ENCODE measurements around the gene LINC01488. TPM values are rescaled to one million over a fixed set of nuclear protein-coding genes. Genes with fewer than 3 reads are reported as not detected.

The LINC01488 gene
- total and polyA plus RNA-seq, 2 experiments from 2014 or later = not detected

GRCh38 chr11:69495441-69496201 is 14.2 kb downstream of the LINC01488 start:
- H3K4me1 Mint-ChIP-seq = no peaks in the 10 kb centered on the region; the same call in 2 of the 3 replicates
- H3K27me3 Mint-ChIP-seq (ENCODE audit: insufficient read depth, low read depth, poor library complexity) = peaks cover 6% of the 10 kb centered on the region

GRCh38 chr11:69496202-69496557 is 14.7 kb downstream of the LINC01488 start:
- no peaks in the 10 kb centered on the region for H3K4me1 ChIP-seq (ENCODE audit: insufficient read depth)
- no peaks in the 10 kb centered on the region; the same call in 2 of the 3 replicates for H3K4me1 Mint-ChIP-seq
- DNase-seq (ENCODE audit: low spot score) = no peak
- no peaks in the 10 kb centered on the region for H4K20me1 ChIP-seq (replicated peaks; ENCODE audit: insufficient read depth)
- H3K27me3 ChIP-seq (ENCODE audit: insufficient read depth) = no peaks in the 10 kb centered on the region
- no peak overlapping the region for H3K4me3 ChIP-seq
- H2AFZ ChIP-seq = no peak overlapping the region
- no peaks in the 10 kb centered on the region for H3F3A ChIP-seq (replicated peaks; ENCODE audit: low read depth)
- H3K36me3 Mint-ChIP-seq (ENCODE audit: low read depth) = no peaks in the 10 kb centered on the region
- H3K27ac ChIP-seq (ENCODE audit: low read depth) = no peak overlapping the region
- H3K27ac Mint-ChIP-seq = peak overlapping the region; percentile 74; the same call in 1 of the 2 replicates
- H3K27me3 Mint-ChIP-seq (ENCODE audit: insufficient read depth, low read depth, poor library complexity) = peaks cover 6% of the 10 kb centered on the region
- no peaks in the 10 kb centered on the region for H3K36me3 ChIP-seq (ENCODE audit: insufficient read depth)
- no peak for ATAC-seq
- H3K4me2 ChIP-seq = no peak overlapping the region
- no peaks in the 10 kb centered on the region for H3K79me2 ChIP-seq (replicated peaks; ENCODE audit: insufficient read depth)
- H3K4me3 Mint-ChIP-seq = no peak overlapping the region
- H3K9me3 Mint-ChIP-seq = no peaks in the 10 kb centered on the region
- H3K9me2 ChIP-seq (ENCODE audit: insufficient read depth) = no peaks in the 10 kb centered on the region
- no peak for TF ChIP-seq CTCF (conservative IDR thresholded peaks at IDR 0.05; ENCODE audit: low read depth in 2 of 2)
- no peak for TF ChIP-seq EZH2 (IDR thresholded peaks at IDR 0.05; ENCODE audit: low read depth, unreplicated experiment)
- TF ChIP-seq ZNF331 (CRISPR knock-in tag; IDR thresholded peaks at IDR 0.05; ENCODE audit: low read depth) = no peak
- no peak for TF ChIP-seq REST (IDR thresholded peaks at IDR 0.05; ENCODE audit: unreplicated experiment)
- no peak for TF ChIP-seq JUNB (IDR thresholded peaks at IDR 0.05; ENCODE audit: unreplicated experiment)

More at GRCh38 chr11:69495441-69496201, 14.2 kb downstream of the LINC01488 start:
- no peak for TF ChIP-seq ETS1 (IDR thresholded peaks at IDR 0.05)
- no peak for TF ChIP-seq CREB1 (CRISPR knock-in tag; IDR thresholded peaks at IDR 0.05; ENCODE audit: low read depth)
- no peak for TF ChIP-seq ZNF331 (CRISPR knock-in tag; IDR thresholded peaks at IDR 0.05; ENCODE audit: low read depth)
- no peak for TF ChIP-seq REST (IDR thresholded peaks at IDR 0.05; ENCODE audit: unreplicated experiment)
- Histone ChIP-seq H4K20me1 (replicated peaks; ENCODE audit: insufficient read depth) (no peaks in the 10 kb centered on the region), H3K9me2 (ENCODE audit: insufficient read depth) (no peaks in the 10 kb centered on the region), H3K27me3 (ENCODE audit: insufficient read depth) (no peaks in the 10 kb centered on the region), H3F3A (replicated peaks; ENCODE audit: low read depth) (no peaks in the 10 kb centered on the region), H3K27ac (ENCODE audit: low read depth) (no peak overlapping the region), H3K4me1 (ENCODE audit: insufficient read depth) (no peaks in the 10 kb centered on the region), H3K36me3 (ENCODE audit: insufficient read depth) (no peaks in the 10 kb centered on the region), H3K4me3 (no peak overlapping the region), H3K4me2 (no peak overlapping the region), H3K79me2 (replicated peaks; ENCODE audit: insufficient read depth) (no peaks in the 10 kb centered on the region), H2AFZ (no peak overlapping the region)
- Mint-ChIP-seq H3K27ac (peak overlapping the region; percentile 74; the same call in 1 of the 2 replicates), H3K9me3 (no peaks in the 10 kb centered on the region), H3K4me3 (no peak overlapping the region), H3K36me3 (ENCODE audit: low read depth) (no peaks in the 10 kb centered on the region)
- ATAC-seq = no peak
- no peak for DNase-seq (ENCODE audit: low spot score)
